Activated CD4-positive, alpha-beta T cell treated with anti-CD3 and anti-CD28 coated beads for 1 hour (primary cell): ENCODE measurements around the gene SRRM4.

Source experiments
- DNase-seq: peaks from one replicate; pipeline ENCODE4 v3.0.0-alpha.2; 2020

SRRM4 gene

GRCh38 chr12:119122751-119123150 lies 141.4 kb downstream of the SRRM4 start:
- no peak for DNase-seq

DNA sequence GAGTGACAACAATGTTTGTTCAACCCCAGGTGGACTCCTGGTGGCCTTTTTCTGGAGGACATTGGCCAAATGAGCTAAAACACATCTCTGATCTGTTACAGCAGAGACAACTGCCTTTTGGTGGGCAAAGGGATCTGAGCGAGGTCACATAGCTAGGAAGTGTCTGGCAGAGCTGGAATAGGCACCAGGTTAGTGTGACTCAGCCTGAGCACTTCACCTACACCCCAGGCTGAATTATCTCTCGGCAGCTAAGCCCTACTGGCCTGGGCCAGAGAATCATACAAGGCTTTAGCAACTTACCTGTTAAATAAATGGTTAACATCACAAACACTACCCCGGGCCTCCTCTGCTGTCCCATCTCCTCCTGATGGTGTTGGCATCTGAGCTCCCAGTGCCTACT lies 147.2 kb downstream of the SRRM4 start:
- no peak for DNase-seq

DNA sequence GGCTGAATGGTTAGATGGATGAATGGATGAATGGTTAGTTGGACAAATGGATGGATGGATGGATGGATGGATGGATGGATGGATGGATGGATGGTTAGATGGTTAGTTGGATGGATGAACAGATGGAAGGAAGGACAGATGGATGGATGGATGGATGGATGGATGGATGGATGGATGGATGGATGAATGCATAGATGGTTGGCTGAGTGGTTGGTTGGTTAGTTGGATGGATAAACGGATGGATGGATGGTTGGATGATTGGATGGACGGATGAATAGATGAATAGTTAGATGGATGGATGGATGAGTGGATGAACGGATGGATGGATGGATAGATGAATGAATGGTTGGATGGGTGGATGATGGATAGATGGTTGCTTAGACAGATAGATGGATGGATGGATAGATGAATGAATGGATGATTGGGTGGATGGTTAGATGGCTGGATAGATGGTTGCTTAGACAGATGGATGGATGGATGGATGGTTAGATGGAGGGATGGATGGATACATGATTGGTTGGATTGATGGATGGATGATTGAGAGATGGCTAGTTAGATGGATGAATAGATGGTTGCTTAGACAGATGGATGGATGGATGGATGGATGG lies 148.6 kb downstream of the SRRM4 start:
- DNase-seq: no peak

DNA sequence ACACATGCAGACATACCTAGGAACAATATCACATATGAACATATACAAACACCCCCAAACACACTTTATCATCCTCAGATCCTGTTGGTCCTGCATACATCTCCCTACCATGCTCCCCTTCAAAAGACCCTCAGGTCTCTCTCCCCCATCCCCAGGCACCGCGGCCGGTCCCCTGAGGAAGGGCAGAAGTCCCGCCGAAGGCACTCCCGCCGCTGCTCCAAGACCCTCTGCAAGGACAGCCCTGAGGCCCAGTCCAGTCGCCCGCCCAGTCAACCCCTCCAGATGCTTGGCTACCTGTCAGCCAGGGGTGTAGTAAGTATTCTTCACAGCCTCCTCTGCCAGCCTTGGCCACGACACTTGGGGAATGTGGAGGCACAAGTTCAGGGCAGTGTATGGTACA lies 149.2 kb downstream of the SRRM4 start:
- no peak for DNase-seq

DNA sequence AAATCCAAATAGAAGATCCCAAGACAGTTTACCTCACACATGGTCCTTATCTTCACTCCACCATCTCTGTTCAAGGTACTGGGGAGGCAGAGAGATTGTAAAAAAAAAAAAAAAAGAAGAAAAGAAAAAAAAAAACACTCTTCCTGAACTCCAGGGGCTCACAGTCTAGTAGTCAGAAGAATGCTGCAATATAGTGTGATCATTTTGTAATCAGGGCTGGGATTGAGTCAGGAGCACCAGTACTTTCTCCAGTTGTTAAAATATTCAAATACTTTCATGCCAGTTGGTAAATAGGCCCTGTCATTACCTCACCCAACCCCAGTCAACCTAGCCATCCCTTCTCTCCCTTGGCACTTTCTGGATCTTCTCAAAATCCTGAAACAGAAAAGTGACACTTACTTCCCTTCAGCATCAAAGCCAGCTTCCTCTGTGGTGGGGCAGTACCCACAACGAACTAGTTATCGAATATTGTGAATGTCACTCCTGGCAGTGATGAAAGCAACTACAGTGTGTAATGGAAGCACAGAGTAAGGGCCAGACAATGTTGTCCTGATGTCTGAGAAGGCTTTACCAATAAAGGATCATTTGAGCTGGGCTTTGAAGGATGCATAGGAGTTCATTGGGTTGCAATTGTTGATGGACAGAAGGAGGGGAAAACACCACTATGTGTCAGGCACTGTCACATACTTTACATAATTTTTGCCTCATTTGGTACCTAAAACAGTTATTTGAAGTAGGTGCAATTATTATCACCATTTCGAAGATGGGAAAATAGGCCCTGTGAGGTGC lies 153.1 kb downstream of the SRRM4 start:
- DNase-seq: no peak

- DNase-seq: no peak
Observed at GRCh38 chr12:119136811-119137410, 155.6 kb downstream of the SRRM4 start.

DNA sequence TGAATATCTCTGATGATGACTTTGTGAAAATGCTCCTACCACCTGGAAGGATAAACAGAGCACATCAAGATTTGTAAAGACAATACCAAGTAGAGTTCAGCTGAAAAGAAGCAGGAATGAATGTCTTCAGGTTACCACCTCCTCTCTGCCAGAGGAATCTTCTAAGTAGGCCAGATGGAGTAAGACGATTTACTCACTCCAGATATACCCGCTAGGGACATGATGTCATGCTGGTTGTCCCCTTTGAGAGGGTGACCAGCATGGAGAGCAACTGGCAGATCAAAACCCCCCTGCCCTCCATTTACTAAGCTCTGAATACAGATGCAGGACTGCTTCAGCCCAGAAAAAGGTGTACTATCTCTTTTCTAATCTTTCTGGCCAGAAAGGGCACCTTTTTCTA lies 158.1 kb downstream of the SRRM4 start:
- DNase-seq: no peak

DNA sequence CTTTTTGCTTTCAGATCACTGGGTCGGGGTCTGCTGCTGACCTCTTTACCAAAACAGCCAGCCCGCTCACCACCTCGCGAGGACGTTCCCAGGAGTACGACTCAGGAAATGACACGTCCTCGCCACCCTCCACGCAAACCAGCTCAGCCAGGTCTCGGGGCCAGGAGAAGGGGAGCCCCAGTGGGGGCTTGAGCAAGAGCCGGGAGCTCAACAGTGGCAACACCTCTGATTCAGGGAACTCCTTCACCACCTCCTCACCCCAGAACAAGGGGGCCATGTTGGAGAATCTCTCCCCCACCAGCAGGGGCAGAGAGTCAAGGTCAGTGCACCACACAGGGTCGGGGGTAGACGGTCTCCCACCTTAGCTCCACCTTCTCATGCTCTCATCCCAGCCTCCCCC lies 164.0 kb downstream of the SRRM4 start:
- no peak for DNase-seq

GRCh38 chr12:119147847-119148448 lies 166.6 kb downstream of the SRRM4 start:
- no peak for DNase-seq

DNA sequence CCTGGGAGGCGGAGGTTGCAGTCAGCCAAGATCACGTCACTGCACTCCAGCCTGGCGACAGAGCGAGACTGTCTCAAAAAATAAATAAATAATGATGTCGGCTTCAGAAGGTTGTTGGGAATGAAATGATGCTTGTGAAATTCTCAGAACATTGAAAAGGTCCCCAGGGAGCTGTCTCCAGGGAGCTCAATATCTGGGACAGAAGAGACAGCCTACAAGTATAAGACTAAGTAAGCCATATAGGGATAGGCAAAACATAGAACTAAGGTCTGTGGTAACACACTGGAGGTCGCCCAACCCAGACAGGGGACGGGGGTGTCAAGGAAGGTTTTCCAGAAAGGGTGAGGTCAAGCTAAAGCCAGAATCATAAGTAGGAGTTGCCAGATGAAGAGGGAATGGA lies 167.9 kb downstream of the SRRM4 start:
- no peak for DNase-seq

- no peak for DNase-seq
Observed at GRCh38 chr12:119151445-119152026, 170.2 kb downstream of the SRRM4 start.

DNA sequence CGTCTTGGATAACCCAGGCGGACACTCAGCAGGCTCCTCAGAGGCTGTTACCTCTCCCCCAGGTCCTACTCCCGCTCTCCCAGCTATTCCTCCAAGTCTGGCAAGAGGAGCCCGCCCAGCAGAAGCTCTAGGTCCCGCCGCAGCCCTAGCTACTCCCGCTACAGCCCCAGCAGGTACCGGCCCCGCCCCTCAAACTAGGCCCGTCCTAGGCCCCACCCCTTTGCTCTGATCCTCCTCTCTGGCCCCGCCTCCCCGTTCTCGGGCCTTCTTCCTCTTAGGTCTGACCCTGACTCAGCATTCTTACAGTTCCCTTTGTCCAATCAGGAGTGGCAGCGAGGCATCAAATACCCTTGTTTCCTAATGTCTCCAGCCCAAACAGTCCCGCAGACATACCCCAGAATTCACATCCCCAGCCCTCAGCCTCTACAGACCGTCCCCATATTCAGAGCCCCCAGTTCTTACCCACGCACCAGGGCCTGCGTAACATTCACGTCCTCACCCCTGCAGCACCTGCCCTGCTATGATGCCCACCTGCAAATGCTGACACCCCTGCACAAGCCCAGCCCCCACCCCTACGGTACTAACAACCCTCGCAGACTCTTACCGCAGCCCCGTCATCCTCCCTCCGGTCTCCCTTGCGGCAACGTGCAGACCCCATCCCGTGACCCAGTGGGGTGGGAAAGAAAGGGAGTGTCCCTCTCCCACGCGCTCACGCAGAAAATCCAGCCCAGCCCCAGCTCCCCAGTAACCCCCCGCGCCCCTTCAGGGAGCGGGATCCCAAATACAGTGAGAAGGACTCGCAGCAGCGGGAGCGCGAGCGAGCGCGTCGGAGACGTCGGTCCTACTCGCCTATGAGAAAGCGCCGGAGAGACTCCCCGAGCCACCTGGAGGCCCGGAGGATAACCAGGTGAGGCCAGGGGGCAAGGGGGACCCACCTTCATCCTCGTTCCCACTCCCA lies 172.4 kb downstream of the SRRM4 start:
- DNase-seq: no peak

DNA sequence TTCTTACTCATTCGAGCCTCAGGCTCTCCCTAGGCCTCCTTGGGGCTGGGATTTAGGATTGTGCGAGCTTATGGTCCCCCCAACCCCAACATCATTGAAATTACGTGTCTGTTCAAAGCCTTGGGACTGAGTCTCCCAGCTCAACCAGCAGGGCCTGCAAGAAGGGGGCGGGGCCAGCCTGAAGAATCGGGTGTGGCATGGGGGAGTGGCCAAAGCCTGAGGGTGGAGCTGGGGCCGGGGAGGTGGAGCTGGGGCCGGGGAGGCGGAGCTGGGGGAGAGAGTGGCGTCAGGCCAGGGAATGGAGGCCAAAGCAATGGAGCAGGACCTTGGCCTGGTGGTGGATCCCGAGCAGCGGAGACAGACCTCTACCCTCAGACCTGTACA lies 173.1 kb downstream of the SRRM4 start:
- DNase-seq: no peak

DNA sequence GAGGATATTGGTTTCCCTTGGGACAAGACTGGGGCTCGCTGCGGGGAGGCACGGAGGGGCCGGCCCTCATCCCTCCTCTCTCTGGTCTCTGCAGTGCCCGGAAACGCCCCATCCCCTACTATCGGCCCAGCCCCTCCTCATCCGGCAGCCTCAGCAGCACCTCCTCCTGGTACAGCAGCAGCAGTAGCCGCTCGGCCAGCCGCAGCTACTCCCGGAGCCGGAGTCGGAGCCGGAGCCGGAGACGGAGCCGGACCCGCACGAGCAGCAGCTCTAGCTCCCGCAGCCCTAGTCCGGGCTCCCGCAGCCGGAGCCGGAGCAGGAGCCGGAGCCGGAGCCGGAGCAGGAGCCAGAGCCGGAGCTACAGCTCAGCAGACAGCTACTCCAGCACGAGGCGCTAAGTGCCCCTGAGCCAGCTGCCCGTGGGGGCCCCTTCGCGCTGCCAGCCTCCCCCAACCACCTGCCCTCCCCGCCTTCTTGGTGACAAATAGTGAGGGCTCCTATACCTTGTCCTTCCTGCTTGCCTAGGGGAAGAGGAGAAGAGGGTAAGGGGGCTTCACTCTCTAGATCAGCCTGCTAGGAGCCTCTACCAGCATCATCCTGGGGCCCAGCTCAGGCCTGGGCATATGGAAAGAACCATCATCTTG lies 175.2 kb downstream of the SRRM4 start:
- DNase-seq: no peak

DNA sequence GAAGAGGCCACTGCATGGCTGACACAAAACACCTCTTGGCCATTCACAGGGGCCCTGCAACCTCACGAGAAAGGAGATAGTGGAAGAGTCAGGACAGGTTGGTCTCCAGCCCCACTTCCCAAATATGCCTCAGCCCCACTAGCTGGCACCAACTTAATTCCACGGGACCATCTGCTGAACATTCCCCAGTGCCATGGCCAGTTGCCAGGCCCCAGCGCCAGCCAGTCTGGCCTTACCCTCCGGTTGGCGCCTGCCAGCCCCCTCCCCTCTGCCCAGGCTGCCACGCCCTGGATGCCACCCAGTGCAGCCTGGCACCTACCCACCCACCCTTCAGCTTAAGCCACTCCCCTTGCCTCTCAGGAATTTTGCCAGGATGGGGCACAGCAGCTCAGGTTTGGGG lies 176.2 kb downstream of the SRRM4 start:
- DNase-seq: no peak

DNA sequence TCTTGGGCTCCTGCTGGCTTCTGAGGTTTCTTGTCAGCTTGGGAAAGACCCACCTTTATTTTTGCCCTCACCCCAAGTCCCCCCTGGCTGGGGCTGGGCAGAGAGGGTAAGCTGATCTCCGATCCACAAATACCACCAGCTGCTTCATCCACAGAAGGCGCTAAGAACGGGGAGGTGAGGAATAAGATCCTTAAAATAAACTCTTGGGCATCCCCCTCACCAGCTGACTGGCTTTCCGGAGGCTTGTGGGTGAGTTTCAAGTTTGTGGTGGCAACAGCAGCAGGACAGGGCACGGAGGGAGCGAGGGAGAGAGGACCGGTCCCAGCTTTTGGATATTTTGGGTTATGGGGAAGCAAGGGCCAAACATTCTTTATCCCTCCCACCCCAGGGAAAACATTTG lies 176.6 kb downstream of the SRRM4 start:
- no peak for DNase-seq

DNA sequence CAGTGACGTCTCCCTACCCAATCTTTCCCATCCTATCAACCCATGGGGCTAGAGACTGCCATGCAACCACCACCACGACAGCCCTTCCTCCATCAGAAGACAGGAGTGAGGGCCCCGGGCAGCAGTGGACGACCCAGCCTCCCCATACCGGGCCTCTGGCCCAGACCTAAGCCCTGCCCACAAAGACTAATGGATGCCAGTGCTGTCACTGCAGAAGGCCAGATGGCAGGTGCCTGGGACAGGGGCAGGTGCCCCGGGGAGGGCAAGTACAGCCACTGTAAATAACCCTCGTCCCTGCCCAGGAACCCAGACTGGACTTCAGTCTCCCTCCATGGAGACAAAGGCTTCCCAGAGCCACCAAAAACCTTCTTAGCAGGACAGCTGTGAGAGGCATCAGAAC lies 177.1 kb downstream of the SRRM4 start:
- DNase-seq: no peak

- DNase-seq: no peak
Observed at GRCh38 chr12:119159844-119160243, 178.5 kb downstream of the SRRM4 start.

GRCh38 chr12:119167902-119168301 lies 186.6 kb downstream of the SRRM4 start:
- no peak for DNase-seq

DNA sequence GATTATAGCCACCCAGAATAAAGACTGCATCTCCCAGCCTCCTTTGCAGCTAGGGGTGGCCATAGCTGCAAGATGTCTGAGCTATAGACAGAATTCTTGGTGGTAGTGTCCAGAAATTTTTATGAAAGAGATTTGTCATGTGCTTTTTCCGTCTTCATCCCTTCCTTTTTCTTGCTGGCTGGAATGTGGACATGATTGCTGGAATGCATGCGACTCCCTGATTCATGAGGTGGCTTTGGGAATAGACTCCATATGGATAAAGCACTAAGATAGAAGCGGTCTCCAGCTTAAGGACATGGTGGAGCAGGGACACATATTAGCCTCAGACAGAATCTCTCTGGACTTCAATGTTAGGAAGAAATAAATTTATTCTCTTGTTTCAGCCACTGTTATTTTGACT lies 187.4 kb downstream of the SRRM4 start:
- no peak for DNase-seq

GRCh38 chr12:119169150-119169549 lies 187.8 kb downstream of the SRRM4 start:
- no peak for DNase-seq

DNA sequence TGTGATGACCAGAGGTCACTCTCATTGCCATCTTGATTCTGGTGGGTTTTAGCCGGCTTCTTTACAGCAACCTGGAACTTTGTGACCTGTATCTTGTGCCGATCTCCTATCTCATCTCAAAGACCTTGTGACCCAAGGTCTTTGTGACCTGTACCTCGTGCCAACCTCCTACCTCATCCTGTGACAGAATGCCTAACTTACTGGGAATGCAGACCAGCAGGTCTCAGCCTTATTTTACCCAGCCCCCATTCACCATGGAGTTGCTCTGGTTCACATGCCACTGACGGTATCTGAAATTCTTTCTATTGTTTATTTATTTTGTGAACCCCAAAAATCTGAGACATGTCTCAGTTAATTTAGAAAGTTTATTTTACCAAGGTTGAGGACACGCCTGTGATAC lies 189.9 kb downstream of the SRRM4 start:
- no peak for DNase-seq
